ENCODE results near the gene ADORA1.

The ADORA1 gene

GRCh38 chr1:203121186-203122015 is 6.1 kb upstream of the ADORA1 start:
- DNase-seq (ENCODE audit: low spot score), result peak; percentile 10

- peak; percentile 12 for DNase-seq (ENCODE audit: low spot score)
Measured at GRCh38 chr1:203122159-203122558, 5.4 kb upstream of the ADORA1 start.

GRCh38 chr1:203124011-203124410 is 3.5 kb upstream of the ADORA1 start:
- peak; percentile 21 for DNase-seq (ENCODE audit: low spot score)

GRCh38 chr1:203124546-203125317 is 2.8 kb upstream of the ADORA1 start:
- peak; percentile 31 for DNase-seq (ENCODE audit: low spot score)

- peak; percentile 57 for DNase-seq (ENCODE audit: low spot score)
Measured at GRCh38 chr1:203126151-203126865, 1.2 kb upstream of the ADORA1 start.

- DNase-seq (ENCODE audit: low spot score), result peak; percentile 29
Measured at GRCh38 chr1:203126866-203127665, 460 bp upstream of the ADORA1 start.

GRCh38 chr1:203128431-203128715 is 847 bp downstream of the ADORA1 start:
- DNase-seq (ENCODE audit: low spot score), result no peak

- DNase-seq (ENCODE audit: low spot score), result peak; percentile 35
Measured at GRCh38 chr1:203128716-203129500, 1.4 kb downstream of the ADORA1 start.

- DNase-seq (ENCODE audit: low spot score), result peak; percentile 33
Measured at GRCh38 chr1:203129501-203130231, 2.1 kb downstream of the ADORA1 start.

- DNase-seq (ENCODE audit: low spot score), result no peak
Measured at GRCh38 chr1:203130358-203130985, 2.9 kb downstream of the ADORA1 start.

- no peak for DNase-seq (ENCODE audit: low spot score)
Measured at GRCh38 chr1:203131548-203132200, 4.1 kb downstream of the ADORA1 start.

- DNase-seq (ENCODE audit: low spot score), result no peak
Measured at GRCh38 chr1:203133970-203134725, 6.6 kb downstream of the ADORA1 start.

- no peak for DNase-seq (ENCODE audit: low spot score)
Measured at GRCh38 chr1:203135636-203136305, 8.2 kb downstream of the ADORA1 start.

- no peak for DNase-seq (ENCODE audit: low spot score)
Measured at GRCh38 chr1:203136409-203137042, 9.0 kb downstream of the ADORA1 start.

GRCh38 chr1:203137324-203137723 is 9.8 kb downstream of the ADORA1 start:
- DNase-seq (ENCODE audit: low spot score), result no peak

GRCh38 chr1:203138066-203138465 is 10.5 kb downstream of the ADORA1 start:
- no peak for DNase-seq (ENCODE audit: low spot score)

GRCh38 chr1:203139976-203140475 is 12.5 kb downstream of the ADORA1 start:
- DNase-seq (ENCODE audit: low spot score), result no peak

All from D341Med (cell line).